Measurements from ENCODE around the gene DPY30.

The DPY30 gene

GRCh38 chr2:31980674-31981356 is 58.8 kb downstream of the DPY30 start:
- TF ChIP-seq JUND (IDR thresholded peaks at IDR 0.05; ENCODE audit: low read depth): no peak
- DNase-seq (ENCODE audit: low read depth in 1 of 2, low spot score in 1 of 2): peak; percentile 9 to 33
- in situ Hi-C loops (cut with HindIII; ENCODE audit: low pct_unique_long_range_greater_than_20kb, low sequenced_read_pairs): no loop called here

GRCh38 chr2:31979956-31980355 is 59.6 kb downstream of the DPY30 start:
- in situ Hi-C loops (cut with HindIII; ENCODE audit: low pct_unique_long_range_greater_than_20kb, low sequenced_read_pairs): no loop called here
- no peak for DNase-seq (ENCODE audit: low read depth in 1 of 2, low spot score in 1 of 2)
- TF ChIP-seq JUND (IDR thresholded peaks at IDR 0.05; ENCODE audit: low read depth): no peak

- DNase-seq (ENCODE audit: low read depth in 1 of 2, low spot score in 1 of 2): no peak
- no peak for TF ChIP-seq JUND (IDR thresholded peaks at IDR 0.05; ENCODE audit: low read depth)
- in situ Hi-C loops (cut with HindIII; ENCODE audit: low pct_unique_long_range_greater_than_20kb, low sequenced_read_pairs): no loop called here
Observed at GRCh38 chr2:31979018-31979417, 60.6 kb downstream of the DPY30 start.

GRCh38 chr2:31978436-31978835 is 61.2 kb downstream of the DPY30 start:
- in situ Hi-C loops (cut with HindIII; ENCODE audit: low pct_unique_long_range_greater_than_20kb, low sequenced_read_pairs): no loop called here
- no peak for DNase-seq (ENCODE audit: low read depth in 1 of 2, low spot score in 1 of 2)
- TF ChIP-seq JUND (IDR thresholded peaks at IDR 0.05; ENCODE audit: low read depth): no peak
